Activated T-helper 17 cell treated with anti-CD3 and anti-CD28 coated beads, Interleukin-2, amount 50 U/mL, for 72 hours (primary cell): ENCODE results near the gene SYT15. TPM values are rescaled to one million over a fixed set of nuclear protein-coding genes. Genes with fewer than 3 reads are reported as not detected.
A peak's percentile ranks its signal among the peaks of the same experiment; 100 is the strongest.
"Not testable (repeated sequence)": the region's sequence is repeated elsewhere in the genome, so short reads cannot be mapped to it uniquely, and the experiment has no call there.

ENCODE experiments used
- ATAC-seq: fragments of 150-1000 bp; cut with Tn5 transposase; replicated peaks from 2 replicates; pipeline ENCODE4 v1.10.0; 2021; ENCODE audit warnings: mild to moderate bottlenecking, moderate library complexity
- H3K27ac Mint-ChIP-seq: one replicate; pipeline ENCODE4 v1.8.0; 2022; ENCODE audit warnings: mixed read lengths
- H3K27me3 Mint-ChIP-seq: one replicate; pipeline ENCODE4 v1.8.0; 2022; ENCODE audit warnings: mixed read lengths
- H3K36me3 Mint-ChIP-seq: one replicate; pipeline ENCODE4 v1.8.0; 2022; ENCODE audit warnings: low read depth, mild to moderate bottlenecking, mixed read lengths
- H3K4me1 Mint-ChIP-seq: one replicate; pipeline ENCODE4 v1.8.0; 2022; ENCODE audit warnings: mixed read lengths
- H3K4me3 Mint-ChIP-seq: one replicate; pipeline ENCODE4 v1.8.0; 2022; ENCODE audit warnings: mild to moderate bottlenecking, mixed read lengths
- H3K9me3 Mint-ChIP-seq: one replicate; pipeline ENCODE4 v1.8.0; 2022; ENCODE audit warnings: mixed read lengths
- total RNA-seq, 2 donors: library from RNA; stranded (reverse); gene quantifications; one replicate each; pipeline ENCODE4 v1.2.3, GENCODE V29; 2022

Gene SYT15
- total RNA-seq, 2 donors from 2014 or later = 0.37 to 0.56 TPM

- not testable (repeated sequence) for H3K27ac Mint-ChIP-seq, H3K4me3 Mint-ChIP-seq, H3K27me3 Mint-ChIP-seq
Observed at GRCh38 chr10:46630816-46631215, 51.9 kb downstream of the SYT15 start.

GRCh38 chr10:46631683-46632082, 52.8 kb downstream of the SYT15 start:
- not testable (repeated sequence) for H3K9me3 Mint-ChIP-seq, ATAC-seq

More at GRCh38 chr10:46630816-46631215, 51.9 kb downstream of the SYT15 start:
- not testable (repeated sequence) for H3K4me1 Mint-ChIP-seq, H3K36me3 Mint-ChIP-seq, H3K9me3 Mint-ChIP-seq, ATAC-seq

GRCh38 chr10:46634698-46635097, 55.8 kb downstream of the SYT15 start:
- H3K36me3 Mint-ChIP-seq, H3K4me1 Mint-ChIP-seq, H3K27me3 Mint-ChIP-seq, ATAC-seq, H3K27ac Mint-ChIP-seq, H3K9me3 Mint-ChIP-seq, H3K4me3 Mint-ChIP-seq: not testable (repeated sequence)

More at GRCh38 chr10:46631683-46632082, 52.8 kb downstream of the SYT15 start:
- not testable (repeated sequence) for H3K4me3 Mint-ChIP-seq, H3K36me3 Mint-ChIP-seq, H3K27ac Mint-ChIP-seq, H3K27me3 Mint-ChIP-seq, H3K4me1 Mint-ChIP-seq

- not testable (repeated sequence) for H3K36me3 Mint-ChIP-seq, H3K4me1 Mint-ChIP-seq, H3K27me3 Mint-ChIP-seq, H3K4me3 Mint-ChIP-seq, H3K27ac Mint-ChIP-seq, H3K9me3 Mint-ChIP-seq
- peak; percentile 90 for ATAC-seq
Observed at GRCh38 chr10:46635364-46635959, 56.5 kb downstream of the SYT15 start.

- not testable (repeated sequence) for H3K36me3 Mint-ChIP-seq, H3K4me1 Mint-ChIP-seq, H3K27ac Mint-ChIP-seq, H3K27me3 Mint-ChIP-seq, H3K9me3 Mint-ChIP-seq, ATAC-seq, H3K4me3 Mint-ChIP-seq
Observed at GRCh38 chr10:46640005-46640404, 61.1 kb downstream of the SYT15 start.

Other genes with a start within 250 kb of the SYT15 start
- gene ANXA8L1, start 203.4 kb upstream of the SYT15 start, total RNA-seq = not detected
- not detected for gene NPY4R, start 113.2 kb upstream of the SYT15 start, total RNA-seq
- gene GPRIN2, start 22.5 kb upstream of the SYT15 start, total RNA-seq = not detected